DND-41 (cell line): Measurements from ENCODE around the gene TREH.

ENCODE experiments used
- ATAC-seq: fragments of 200-7000 bp; cut with Tn5 transposase; 3 replicates; pipeline ENCODE4 v1.9.1; 2021; ENCODE audit warnings: low read depth; ENCODE audit not compliant: insufficient read depth
- DNase-seq: peaks from one replicate; pipeline ENCODE4 v3.0.0-alpha.2; 2020
- H2AFZ ChIP-seq: 2 replicates; pipeline ENCODE4 v1.6.0; 2012; ENCODE audit warnings: low read depth, low read length
- H3K27ac ChIP-seq: 2 replicates; pipeline ENCODE4 v1.5.1; 2012; ENCODE audit warnings: low read length, inconsistent platforms
- H3K27me3 ChIP-seq: fragments of 200-600 bp; sonication (generic); 2 replicates; pipeline ENCODE4 v1.6.0; 2012; ENCODE audit warnings: low read length, mild to moderate bottlenecking, inconsistent platforms; ENCODE audit not compliant: insufficient read depth, poor library complexity
- H3K36me3 ChIP-seq: 2 replicates; pipeline ENCODE4 v1.5.1; 2012; ENCODE audit warnings: low read length, inconsistent platforms; ENCODE audit not compliant: insufficient read depth
- H3K4me1 ChIP-seq: 2 replicates; pipeline ENCODE4 v1.5.1; 2012; ENCODE audit warnings: mild to moderate bottlenecking, low read length; ENCODE audit not compliant: insufficient read depth
- H3K4me2 ChIP-seq: 2 replicates; pipeline ENCODE4 v1.6.0; 2012; ENCODE audit warnings: mild to moderate bottlenecking, moderate library complexity, low read length, inconsistent platforms; ENCODE audit not compliant: insufficient read depth
- H3K4me3 ChIP-seq, 2 experiments: fragments of 200-600 bp in 1 of 2; shearing (Covaris generic) in 1 of 2; 2 replicates each; pipeline ENCODE4 v1.5.1; 2012 to 2016; ENCODE audit warnings: inconsistent platforms in 2 of 2, low read length in 2 of 2, mild to moderate bottlenecking in 2 of 2, low read depth in 1 of 2, moderate library complexity in 1 of 2
- H3K79me2 ChIP-seq: 2 replicates; pipeline ENCODE4 v1.6.0; 2012; ENCODE audit warnings: low read length, inconsistent platforms; ENCODE audit not compliant: insufficient read depth
- H3K9ac ChIP-seq: 2 replicates; pipeline ENCODE4 v1.6.0; 2012; ENCODE audit warnings: low read depth, mild to moderate bottlenecking, inconsistent platforms, low read length, moderate library complexity
- H3K9me3 ChIP-seq: 2 replicates; pipeline ENCODE4 v1.5.1; 2012; ENCODE audit warnings: low read length, moderate library complexity, mild to moderate bottlenecking, inconsistent platforms; ENCODE audit not compliant: insufficient read depth, severe bottlenecking
- H4K20me1 ChIP-seq: 2 replicates; pipeline ENCODE4 v1.6.0; 2012; ENCODE audit warnings: low read length; ENCODE audit not compliant: insufficient read depth
- EZH2 ChIP-seq: IDR thresholded peaks from 3 replicates; pipeline ENCODE4 v1.6.1; 2012; ENCODE audit warnings: borderline replicate concordance, low read depth, mild to moderate bottlenecking, moderate library complexity, low read length, inconsistent platforms; ENCODE audit not compliant: severe bottlenecking
- TF ChIP-seq, protein P1 (sequence below): IDR thresholded peaks from 2 replicates; pipeline ENCODE4 v1.5.1; 2012; ENCODE audit warnings: borderline replicate concordance, low read length, moderate library complexity, mild to moderate bottlenecking; ENCODE audit not compliant: poor library complexity, severe bottlenecking; ENCODE audit errors: extremely low read depth

TREH gene

DNA sequence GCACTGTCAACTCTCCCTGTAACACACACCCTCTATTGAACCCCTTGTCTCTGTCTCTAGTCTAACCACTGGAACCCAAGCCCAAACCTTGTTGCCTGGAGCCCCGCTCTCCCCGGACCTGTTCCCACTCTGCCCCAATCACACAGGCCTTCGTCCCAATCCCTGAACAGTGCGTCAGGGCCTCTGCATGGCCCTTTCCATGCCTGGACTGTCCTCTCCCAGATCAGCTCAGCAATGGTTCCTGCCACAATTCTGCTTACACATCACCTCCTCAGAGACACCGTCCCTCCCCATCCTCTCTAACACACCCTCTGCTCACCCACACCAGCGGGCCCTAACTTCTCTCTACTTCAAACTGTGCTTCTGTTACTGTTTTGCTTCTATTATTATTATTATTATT, 1.5 kb downstream of the TREH start:
- Histone ChIP-seq H2AFZ (no peak overlapping the region), H3K9ac (no peak overlapping the region), H3K27me3 (no peaks in the 10 kb centered on the region), H3K79me2 (no peaks in the 10 kb centered on the region), H4K20me1 (no peaks in the 10 kb centered on the region), H3K4me2 (no peak overlapping the region), H3K9me3 (no peaks in the 10 kb centered on the region), H3K27ac (no peak overlapping the region), H3K36me3 (no peaks in the 10 kb centered on the region), H3K4me3 (no peak overlapping the region), H3K4me1 (0 out of 2 replicates have a peak, but pooled peaks cover 3% of the 10 kb centered on the region)
- TF ChIP-seq, protein P1, sequence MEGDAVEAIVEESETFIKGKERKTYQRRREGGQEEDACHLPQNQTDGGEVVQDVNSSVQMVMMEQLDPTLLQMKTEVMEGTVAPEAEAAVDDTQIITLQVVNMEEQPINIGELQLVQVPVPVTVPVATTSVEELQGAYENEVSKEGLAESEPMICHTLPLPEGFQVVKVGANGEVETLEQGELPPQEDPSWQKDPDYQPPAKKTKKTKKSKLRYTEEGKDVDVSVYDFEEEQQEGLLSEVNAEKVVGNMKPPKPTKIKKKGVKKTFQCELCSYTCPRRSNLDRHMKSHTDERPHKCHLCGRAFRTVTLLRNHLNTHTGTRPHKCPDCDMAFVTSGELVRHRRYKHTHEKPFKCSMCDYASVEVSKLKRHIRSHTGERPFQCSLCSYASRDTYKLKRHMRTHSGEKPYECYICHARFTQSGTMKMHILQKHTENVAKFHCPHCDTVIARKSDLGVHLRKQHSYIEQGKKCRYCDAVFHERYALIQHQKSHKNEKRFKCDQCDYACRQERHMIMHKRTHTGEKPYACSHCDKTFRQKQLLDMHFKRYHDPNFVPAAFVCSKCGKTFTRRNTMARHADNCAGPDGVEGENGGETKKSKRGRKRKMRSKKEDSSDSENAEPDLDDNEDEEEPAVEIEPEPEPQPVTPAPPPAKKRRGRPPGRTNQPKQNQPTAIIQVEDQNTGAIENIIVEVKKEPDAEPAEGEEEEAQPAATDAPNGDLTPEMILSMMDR = no peak
- no peak for TF ChIP-seq EZH2
- ATAC-seq (no peak), DNase-seq (no peak)

GRCh38 chr11:118674082-118674435, 5.4 kb downstream of the TREH start:
- Histone ChIP-seq H3K79me2 (no peaks in the 10 kb centered on the region), H3K4me3 (no peak overlapping the region), H3K27me3 (peaks cover 9% of the 10 kb centered on the region), H3K9me3 (no peaks in the 10 kb centered on the region), H3K9ac (no peak overlapping the region), H2AFZ (no peak overlapping the region), H3K27ac (no peak overlapping the region), H3K36me3 (no peaks in the 10 kb centered on the region), H3K4me2 (no peak overlapping the region), H3K4me1 (0 out of 2 replicates have a peak, but pooled peaks cover 3% of the 10 kb centered on the region), H4K20me1 (no peaks in the 10 kb centered on the region)
- DNase-seq = no peak
- no peak for ATAC-seq
- TF ChIP-seq, protein P1 = no peak
- TF ChIP-seq EZH2 = no peak

DNA sequence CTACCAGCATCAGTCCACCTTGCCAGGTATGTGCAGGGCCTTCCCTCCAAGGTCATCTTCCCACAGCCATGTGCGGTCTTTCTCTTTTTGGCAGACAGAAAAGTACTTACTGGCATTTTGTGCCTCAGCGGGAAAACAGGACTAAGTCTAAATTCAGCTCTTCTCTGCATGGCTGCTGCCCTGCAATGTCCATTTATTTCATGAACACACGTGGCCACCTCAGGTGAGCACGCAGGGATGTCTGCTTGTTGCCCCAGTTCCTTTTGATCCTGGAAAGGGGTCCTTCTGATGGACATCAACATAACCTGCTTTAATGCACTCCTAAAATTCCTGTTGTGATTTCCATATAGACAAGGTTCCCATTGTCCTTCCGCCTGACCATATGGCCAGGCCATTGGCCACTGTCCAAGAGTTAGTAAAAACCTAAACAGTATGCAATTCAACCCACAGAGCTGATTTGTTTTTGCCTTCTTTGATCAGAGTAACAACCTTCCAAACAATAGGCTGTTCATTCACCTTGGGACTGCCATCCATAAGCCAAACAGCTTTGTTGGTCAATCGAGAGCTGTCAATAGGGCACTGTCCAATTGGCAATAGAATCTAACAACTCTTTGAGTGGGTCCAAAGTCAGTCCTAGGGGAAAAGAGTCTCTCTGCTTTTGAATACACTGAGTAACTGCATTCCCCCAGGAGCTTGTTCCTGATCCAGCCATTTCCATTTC, 5.9 kb downstream of the TREH start:
- ATAC-seq = no peak

More for the DNA sequence above, 5.9 kb downstream of the TREH start:
- Histone ChIP-seq H3K9ac (no peak overlapping the region), H3K27me3 (peaks cover 9% of the 10 kb centered on the region), H3K79me2 (no peaks in the 10 kb centered on the region), H3K9me3 (no peaks in the 10 kb centered on the region), H2AFZ (no peak overlapping the region), H3K27ac (no peak overlapping the region), H3K36me3 (no peaks in the 10 kb centered on the region), H4K20me1 (no peaks in the 10 kb centered on the region), H3K4me2 (no peak overlapping the region), H3K4me1 (no peaks in the 10 kb centered on the region), H3K4me3 (no peak overlapping the region)
- no peak for DNase-seq
- no peak for TF ChIP-seq EZH2
- TF ChIP-seq, protein P1 = no peak
